SU-DHL-6 (cell line): ENCODE results near the gene NFIX.

Source experiments
- EZH2phosphoT487 ChIP-seq: fragments of 200-600 bp; sonication (generic), shearing (Covaris generic); conservative IDR thresholded peaks from 2 replicates; pipeline ENCODE4 v1.6.1; 2018; ENCODE audit warnings: mild to moderate bottlenecking, antibody characterized with exemption, low read length, moderate library complexity, mixed read lengths
- TF ChIP-seq, protein P1 (sequence below): fragments of 200-600 bp; sonication (generic); IDR thresholded peaks from one replicate; pipeline ENCODE4 v1.5.1; 2017; ENCODE audit warnings: antibody characterized with exemption, mild to moderate bottlenecking, low read length, moderate library complexity; ENCODE audit not compliant: insufficient read depth, poor library complexity, severe bottlenecking

DNA sequence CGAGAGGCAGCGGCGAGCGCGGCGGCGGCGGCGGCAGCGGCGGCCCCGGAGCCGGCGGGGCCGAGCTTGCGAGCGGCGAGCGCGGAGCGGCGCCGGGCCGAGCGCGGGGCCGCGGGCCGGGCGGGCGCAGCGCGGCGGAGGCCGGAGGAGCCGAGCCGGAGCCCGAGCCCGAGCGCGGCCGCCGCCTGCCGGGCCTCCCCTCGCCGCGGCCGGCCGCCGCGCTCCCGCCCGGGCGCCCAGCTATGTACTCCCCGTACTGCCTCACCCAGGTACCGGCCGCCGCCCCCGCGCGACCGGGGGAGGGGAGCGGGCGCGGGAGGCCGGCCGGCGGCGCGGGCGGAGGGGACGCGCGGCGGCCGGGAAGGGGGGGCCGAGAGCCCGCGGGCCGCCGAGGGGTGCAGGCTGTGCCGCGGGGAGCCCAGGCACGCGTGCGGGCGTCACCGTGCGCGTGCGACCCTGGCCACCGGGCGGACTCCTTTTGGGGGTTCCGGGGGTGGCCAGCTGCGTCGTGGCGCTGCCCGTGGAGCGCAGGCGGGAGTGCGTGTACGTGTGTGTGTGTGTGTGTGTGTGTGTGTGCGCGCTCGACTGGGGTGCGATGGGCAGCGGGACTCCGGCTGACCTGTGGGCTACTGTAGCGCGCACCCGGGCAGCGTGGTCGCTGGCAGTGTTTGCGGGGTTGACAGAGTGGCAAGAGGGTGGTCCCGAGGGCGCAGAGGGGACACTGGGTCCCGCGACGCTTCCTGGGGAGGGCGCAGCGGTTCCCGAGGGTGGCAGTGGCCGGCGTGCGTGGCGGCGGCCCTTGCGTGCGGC, 526 bp downstream of the NFIX start:
- TF ChIP-seq, protein P1, sequence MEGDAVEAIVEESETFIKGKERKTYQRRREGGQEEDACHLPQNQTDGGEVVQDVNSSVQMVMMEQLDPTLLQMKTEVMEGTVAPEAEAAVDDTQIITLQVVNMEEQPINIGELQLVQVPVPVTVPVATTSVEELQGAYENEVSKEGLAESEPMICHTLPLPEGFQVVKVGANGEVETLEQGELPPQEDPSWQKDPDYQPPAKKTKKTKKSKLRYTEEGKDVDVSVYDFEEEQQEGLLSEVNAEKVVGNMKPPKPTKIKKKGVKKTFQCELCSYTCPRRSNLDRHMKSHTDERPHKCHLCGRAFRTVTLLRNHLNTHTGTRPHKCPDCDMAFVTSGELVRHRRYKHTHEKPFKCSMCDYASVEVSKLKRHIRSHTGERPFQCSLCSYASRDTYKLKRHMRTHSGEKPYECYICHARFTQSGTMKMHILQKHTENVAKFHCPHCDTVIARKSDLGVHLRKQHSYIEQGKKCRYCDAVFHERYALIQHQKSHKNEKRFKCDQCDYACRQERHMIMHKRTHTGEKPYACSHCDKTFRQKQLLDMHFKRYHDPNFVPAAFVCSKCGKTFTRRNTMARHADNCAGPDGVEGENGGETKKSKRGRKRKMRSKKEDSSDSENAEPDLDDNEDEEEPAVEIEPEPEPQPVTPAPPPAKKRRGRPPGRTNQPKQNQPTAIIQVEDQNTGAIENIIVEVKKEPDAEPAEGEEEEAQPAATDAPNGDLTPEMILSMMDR = no peak
- TF ChIP-seq EZH2phosphoT487 = no peak
